Measurements from ENCODE around the gene TGFBR3.

GRCh38 chr1:91827459-91828321 lies 58.3 kb downstream of the TGFBR3 start:
- no peak for TF ChIP-seq CTCF (IDR thresholded peaks at IDR 0.05; ENCODE audit: insufficient read depth, low read length, poor library complexity, severe bottlenecking)
- TF ChIP-seq EZH2phosphoT487 (conservative IDR thresholded peaks at IDR 0.05; ENCODE audit: low read length): no peak
